ENCODE results near the gene IPCEF1. TPM values are rescaled to one million over a fixed set of nuclear protein-coding genes. Genes with fewer than 3 reads are reported as not detected.

IPCEF1 gene
- polyA plus RNA-seq, 1 experiment: 0.35 TPM

GRCh38 chr6:154226461-154226860 is 130.1 kb downstream of the IPCEF1 start:
- no peak for DNase-seq (ENCODE audit: low read depth, low spot score)
- ChIA-PET POLR2A (no interaction called here), CTCF (no interaction called here)
- peaks cover 9% of the 10 kb centered on the region for H3K27me3 ChIP-seq (ENCODE audit: control insufficient read depth, insufficient read depth, low read length)
- no peak overlapping the region for H3K27ac ChIP-seq (ENCODE audit: low read depth, low read length)
- no peaks in the 10 kb centered on the region for H3K9me3 ChIP-seq (ENCODE audit: control insufficient read depth, insufficient read depth, low read length)
- H3K4me3 ChIP-seq (ENCODE audit: low read depth, low read length): no peak overlapping the region
- TF ChIP-seq, protein P1, sequence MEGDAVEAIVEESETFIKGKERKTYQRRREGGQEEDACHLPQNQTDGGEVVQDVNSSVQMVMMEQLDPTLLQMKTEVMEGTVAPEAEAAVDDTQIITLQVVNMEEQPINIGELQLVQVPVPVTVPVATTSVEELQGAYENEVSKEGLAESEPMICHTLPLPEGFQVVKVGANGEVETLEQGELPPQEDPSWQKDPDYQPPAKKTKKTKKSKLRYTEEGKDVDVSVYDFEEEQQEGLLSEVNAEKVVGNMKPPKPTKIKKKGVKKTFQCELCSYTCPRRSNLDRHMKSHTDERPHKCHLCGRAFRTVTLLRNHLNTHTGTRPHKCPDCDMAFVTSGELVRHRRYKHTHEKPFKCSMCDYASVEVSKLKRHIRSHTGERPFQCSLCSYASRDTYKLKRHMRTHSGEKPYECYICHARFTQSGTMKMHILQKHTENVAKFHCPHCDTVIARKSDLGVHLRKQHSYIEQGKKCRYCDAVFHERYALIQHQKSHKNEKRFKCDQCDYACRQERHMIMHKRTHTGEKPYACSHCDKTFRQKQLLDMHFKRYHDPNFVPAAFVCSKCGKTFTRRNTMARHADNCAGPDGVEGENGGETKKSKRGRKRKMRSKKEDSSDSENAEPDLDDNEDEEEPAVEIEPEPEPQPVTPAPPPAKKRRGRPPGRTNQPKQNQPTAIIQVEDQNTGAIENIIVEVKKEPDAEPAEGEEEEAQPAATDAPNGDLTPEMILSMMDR (IDR thresholded peaks at IDR 0.05; ENCODE audit: low read depth, low read length): no peak

GRCh38 chr6:154223296-154223695 is 133.3 kb downstream of the IPCEF1 start:
- CTCF ChIA-PET: interaction anchor here (1.2 kb wide), 1 partner anchor 582 kb away, joined by 3 read pairs; no protein-coding TSS in a partner anchor

GRCh38 chr6:154222716-154223115 is 133.9 kb downstream of the IPCEF1 start:
- Histone ChIP-seq H3K9me3 (ENCODE audit: control insufficient read depth, insufficient read depth, low read length) (no peaks in the 10 kb centered on the region), H3K27ac (ENCODE audit: low read depth, low read length) (no peak overlapping the region), H3K27me3 (ENCODE audit: control insufficient read depth, insufficient read depth, low read length) (peaks cover 8% of the 10 kb centered on the region), H3K4me3 (ENCODE audit: low read depth, low read length) (no peak overlapping the region)
- ChIA-PET CTCF (interaction anchor here (1.2 kb wide), 1 partner anchor 583 kb away, joined by 3 read pairs; no protein-coding TSS in a partner anchor), POLR2A (no interaction called here)
- DNase-seq (ENCODE audit: low read depth, low spot score): no peak
- TF ChIP-seq, protein P1 (IDR thresholded peaks at IDR 0.05; ENCODE audit: low read depth, low read length): no peak

More at GRCh38 chr6:154223296-154223695, 133.3 kb downstream of the IPCEF1 start:
- POLR2A ChIA-PET: no interaction called here
- TF ChIP-seq, protein P1 (IDR thresholded peaks at IDR 0.05; ENCODE audit: low read depth, low read length): no peak
- no peak overlapping the region for H3K4me3 ChIP-seq (ENCODE audit: low read depth, low read length)
- no peak overlapping the region for H3K27ac ChIP-seq (ENCODE audit: low read depth, low read length)
- no peaks in the 10 kb centered on the region for H3K9me3 ChIP-seq (ENCODE audit: control insufficient read depth, insufficient read depth, low read length)
- peaks cover 8% of the 10 kb centered on the region for H3K27me3 ChIP-seq (ENCODE audit: control insufficient read depth, insufficient read depth, low read length)
- no peak for DNase-seq (ENCODE audit: low read depth, low spot score)

GRCh38 chr6:154219250-154219649 is 137.4 kb downstream of the IPCEF1 start:
- no peak for DNase-seq (ENCODE audit: low read depth, low spot score)
- Histone ChIP-seq H3K27me3 (ENCODE audit: control insufficient read depth, insufficient read depth, low read length) (peaks cover 8% of the 10 kb centered on the region), H3K4me3 (ENCODE audit: low read depth, low read length) (no peak overlapping the region), H3K9me3 (ENCODE audit: control insufficient read depth, insufficient read depth, low read length) (no peaks in the 10 kb centered on the region), H3K27ac (ENCODE audit: low read depth, low read length) (no peak overlapping the region)
- POLR2A ChIA-PET: no interaction called here
- TF ChIP-seq, protein P1 (IDR thresholded peaks at IDR 0.05; ENCODE audit: low read depth, low read length): no peak
- CTCF ChIA-PET: no interaction called here

DNA sequence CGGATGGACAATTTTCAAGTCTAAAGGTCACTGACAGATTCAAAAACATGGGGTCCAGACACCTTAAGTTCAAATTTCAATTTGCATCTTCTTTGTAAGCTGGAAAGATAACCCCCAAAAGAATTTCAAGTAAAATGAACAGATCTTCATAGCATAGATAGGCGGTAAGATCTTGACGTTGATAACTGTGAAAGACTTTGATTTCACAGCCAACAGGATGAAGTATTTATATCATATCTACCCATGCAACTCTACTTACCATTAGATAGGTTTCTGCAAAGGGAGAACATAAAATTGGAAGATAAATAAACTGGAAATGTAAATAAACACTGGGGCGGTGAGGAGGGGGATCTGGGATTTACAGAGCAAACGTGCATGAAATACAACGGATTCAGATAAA is 137.8 kb downstream of the IPCEF1 start:
- ChIA-PET CTCF (no interaction called here), POLR2A (no interaction called here)
- TF ChIP-seq, protein P1 (IDR thresholded peaks at IDR 0.05; ENCODE audit: low read depth, low read length): no peak
- Histone ChIP-seq H3K27ac (ENCODE audit: low read depth, low read length) (no peak overlapping the region), H3K9me3 (ENCODE audit: control insufficient read depth, insufficient read depth, low read length) (no peaks in the 10 kb centered on the region), H3K4me3 (ENCODE audit: low read depth, low read length) (no peak overlapping the region), H3K27me3 (ENCODE audit: control insufficient read depth, insufficient read depth, low read length) (peaks cover 8% of the 10 kb centered on the region)
- DNase-seq (ENCODE audit: low read depth, low spot score): no peak

Measured in AG04450 (cell line).